Loucy (cell line): ENCODE results near the gene RNF13.

ENCODE experiments used
- H2AFZ ChIP-seq: fragments of 200-600 bp; sonication (generic); 2 replicates; pipeline ENCODE4 v1.6.0; 2016; ENCODE audit warnings: antibody characterized with exemption, mild to moderate bottlenecking, low read length, moderate library complexity
- H3F3A ChIP-seq: fragments of 200-600 bp; 2 replicates; pipeline ENCODE4 v1.6.0; 2016; ENCODE audit warnings: antibody characterized with exemption, low read depth, mild to moderate bottlenecking
- H3K27me3 ChIP-seq: fragments of 200-600 bp; sonication (generic); 2 replicates; pipeline ENCODE4 v1.6.1; 2014; ENCODE audit warnings: low read length, mild to moderate bottlenecking; ENCODE audit not compliant: insufficient read depth, poor library complexity, severe bottlenecking
- H3K36me3 ChIP-seq: fragments of 200-600 bp; sonication (generic); 2 replicates; pipeline ENCODE4 v1.6.1; 2016; ENCODE audit warnings: low read length; ENCODE audit not compliant: insufficient read depth
- H3K4me1 ChIP-seq: fragments of 200-600 bp; sonication (generic); 2 replicates; pipeline ENCODE4 v1.5.1; 2014; ENCODE audit warnings: low read length, mild to moderate bottlenecking; ENCODE audit not compliant: insufficient read depth, poor library complexity, severe bottlenecking
- H3K4me2 ChIP-seq: fragments of 200-600 bp; sonication (generic); 2 replicates; pipeline ENCODE4 v1.6.0; 2014; ENCODE audit warnings: antibody characterized with exemption, low read length, low read depth, mild to moderate bottlenecking; ENCODE audit not compliant: poor library complexity, severe bottlenecking
- H3K4me3 ChIP-seq: fragments of 200-600 bp; sonication (generic); 2 replicates; pipeline ENCODE4 v1.5.1; 2014; ENCODE audit warnings: low read length, mild to moderate bottlenecking, mixed read lengths; ENCODE audit not compliant: poor library complexity, severe bottlenecking
- H3K79me2 ChIP-seq: fragments of 200-600 bp; sonication (generic); 2 replicates; pipeline ENCODE4 v1.6.1; 2014; ENCODE audit warnings: low read length; ENCODE audit not compliant: insufficient read depth
- H3K9ac ChIP-seq: fragments of 200-600 bp; sonication (generic); 2 replicates; pipeline ENCODE4 v1.6.0; 2014; ENCODE audit warnings: mild to moderate bottlenecking, low read depth, low read length, moderate library complexity; ENCODE audit not compliant: poor library complexity, severe bottlenecking
- H3K9me2 ChIP-seq: fragments of 200-600 bp; sonication (generic); replicated peaks from 2 replicates; pipeline ENCODE4 v1.6.1; 2016; ENCODE audit warnings: low read depth, low read length, mixed read lengths
- H3K9me3 ChIP-seq: fragments of 200-600 bp; sonication (generic); 2 replicates; pipeline ENCODE4 v1.6.1; 2014; ENCODE audit warnings: mild to moderate bottlenecking, antibody characterized with exemption, low read length, low read depth; ENCODE audit not compliant: insufficient read depth
- H4K20me1 ChIP-seq: fragments of 200-600 bp; sonication (generic); 2 replicates; pipeline ENCODE4 v1.6.0; 2014; ENCODE audit warnings: antibody characterized with exemption, low read length, mild to moderate bottlenecking; ENCODE audit not compliant: insufficient read depth, poor library complexity, severe bottlenecking
- EZH2phosphoT487 ChIP-seq: fragments of 200-600 bp; IDR thresholded peaks from 2 replicates; pipeline ENCODE4 v1.6.1; 2018; ENCODE audit warnings: antibody characterized with exemption, mild to moderate bottlenecking, moderate library complexity, borderline replicate concordance
- TF ChIP-seq, protein P1 (sequence below): fragments of 200-600 bp; sonication (generic); conservative IDR thresholded peaks from 2 replicates; pipeline ENCODE4 v1.5.1; 2014; ENCODE audit warnings: mild to moderate bottlenecking, antibody characterized with exemption, low read length

RNF13 gene

GRCh38 chr3:149848238-149848637 lies 35.2 kb downstream of the RNF13 start:
- Histone ChIP-seq H3F3A (no peaks in the 10 kb centered on the region), H3K9me3 (no peaks in the 10 kb centered on the region), H3K4me1 (no peaks in the 10 kb centered on the region), H3K79me2 (peaks cover 5% of the 10 kb centered on the region; the same call in 1 of the 2 replicates), H3K9ac (no peak overlapping the region), H3K36me3 (peaks cover 38% of the 10 kb centered on the region; the same call in 1 of the 2 replicates), H4K20me1 (no peaks in the 10 kb centered on the region), H3K4me3 (no peak overlapping the region), H3K9me2 (no peaks in the 10 kb centered on the region), H3K4me2 (no peak overlapping the region), H2AFZ (no peak overlapping the region), H3K27me3 (no peaks in the 10 kb centered on the region)
- no peak for TF ChIP-seq EZH2phosphoT487
- TF ChIP-seq, protein P1, sequence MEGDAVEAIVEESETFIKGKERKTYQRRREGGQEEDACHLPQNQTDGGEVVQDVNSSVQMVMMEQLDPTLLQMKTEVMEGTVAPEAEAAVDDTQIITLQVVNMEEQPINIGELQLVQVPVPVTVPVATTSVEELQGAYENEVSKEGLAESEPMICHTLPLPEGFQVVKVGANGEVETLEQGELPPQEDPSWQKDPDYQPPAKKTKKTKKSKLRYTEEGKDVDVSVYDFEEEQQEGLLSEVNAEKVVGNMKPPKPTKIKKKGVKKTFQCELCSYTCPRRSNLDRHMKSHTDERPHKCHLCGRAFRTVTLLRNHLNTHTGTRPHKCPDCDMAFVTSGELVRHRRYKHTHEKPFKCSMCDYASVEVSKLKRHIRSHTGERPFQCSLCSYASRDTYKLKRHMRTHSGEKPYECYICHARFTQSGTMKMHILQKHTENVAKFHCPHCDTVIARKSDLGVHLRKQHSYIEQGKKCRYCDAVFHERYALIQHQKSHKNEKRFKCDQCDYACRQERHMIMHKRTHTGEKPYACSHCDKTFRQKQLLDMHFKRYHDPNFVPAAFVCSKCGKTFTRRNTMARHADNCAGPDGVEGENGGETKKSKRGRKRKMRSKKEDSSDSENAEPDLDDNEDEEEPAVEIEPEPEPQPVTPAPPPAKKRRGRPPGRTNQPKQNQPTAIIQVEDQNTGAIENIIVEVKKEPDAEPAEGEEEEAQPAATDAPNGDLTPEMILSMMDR = no peak

- no peaks in the 10 kb centered on the region for H3K27me3 ChIP-seq
- no peaks in the 10 kb centered on the region for H3K9me2 ChIP-seq
- H3K36me3 ChIP-seq = peaks cover 39% of the 10 kb centered on the region; the same call in 1 of the 2 replicates
- no peak overlapping the region for H3K9ac ChIP-seq
- no peaks in the 10 kb centered on the region for H3K9me3 ChIP-seq
- no peak overlapping the region for H2AFZ ChIP-seq
- no peaks in the 10 kb centered on the region for H3F3A ChIP-seq
- H4K20me1 ChIP-seq = no peaks in the 10 kb centered on the region
- TF ChIP-seq EZH2phosphoT487 = no peak
- TF ChIP-seq, protein P1 = no peak
- H3K4me3 ChIP-seq = no peak overlapping the region
- 0 out of 2 replicates have a peak, but pooled peaks cover 2% of the 10 kb centered on the region for H3K79me2 ChIP-seq
- no peaks in the 10 kb centered on the region for H3K4me1 ChIP-seq
- no peak overlapping the region for H3K4me2 ChIP-seq
These were observed 35.7 kb downstream of the RNF13 start for GRCh38 chr3:149848688-149849087.

- Histone ChIP-seq H2AFZ (no peak overlapping the region), H3K9ac (no peak overlapping the region), H3K9me2 (no peaks in the 10 kb centered on the region), H3K9me3 (no peaks in the 10 kb centered on the region), H3K36me3 (peaks cover 53% of the 10 kb centered on the region; the same call in 1 of the 2 replicates), H3K27me3 (no peaks in the 10 kb centered on the region), H3K4me3 (no peak overlapping the region), H3K4me1 (peaks cover 6% of the 10 kb centered on the region), H3K79me2 (no peaks in the 10 kb centered on the region), H4K20me1 (no peaks in the 10 kb centered on the region), H3F3A (no peaks in the 10 kb centered on the region), H3K4me2 (no peak overlapping the region)
- TF ChIP-seq EZH2phosphoT487 = no peak
- TF ChIP-seq, protein P1 = no peak
These were observed 38.0 kb downstream of the RNF13 start for GRCh38 chr3:149850787-149851584.
